A549 (cell line): ENCODE measurements around the gene CLRN2.

Experiments used
- BHLHE40 ChIP-seq: IDR thresholded peaks from 2 replicates; pipeline ENCODE4 v1.6.1; 2012; ENCODE audit warnings: low read depth, low read length, inconsistent platforms
- CTCF ChIP-seq: fragments of >200 bp; sonication (Bioruptor Twin); formaldehyde crosslinking; IDR thresholded peaks from 3 replicates; pipeline ENCODE4 v1.5.1; 2016
- POLR2A ChIP-seq: IDR thresholded peaks from 2 replicates; pipeline ENCODE4 v1.6.1; 2012; ENCODE audit warnings: mild to moderate bottlenecking, low read length
- REST ChIP-seq: fragments of 200-600 bp; sonication (generic); IDR thresholded peaks from 2 replicates; pipeline ENCODE4 v1.6.1; 2016; ENCODE audit warnings: antibody characterized with exemption, mild to moderate bottlenecking, moderate library complexity
- TF ChIP-seq, protein P1 (sequence below): fragments of 450-650 bp; IDR thresholded peaks from 2 replicates; pipeline ENCODE4 v1.6.1; 2014; ENCODE audit warnings: antibody characterized with exemption
- TF ChIP-seq, protein P2 (sequence below): fragments of 150-350 bp; IDR thresholded peaks from 2 replicates; pipeline ENCODE4 v1.6.1; 2014; ENCODE audit warnings: low read depth, mild to moderate bottlenecking, low read length
- TF ChIP-seq, protein P3 (sequence below): IDR thresholded peaks from 2 replicates; pipeline ENCODE4 v1.6.1; 2012

- TF ChIP-seq, protein P1, sequence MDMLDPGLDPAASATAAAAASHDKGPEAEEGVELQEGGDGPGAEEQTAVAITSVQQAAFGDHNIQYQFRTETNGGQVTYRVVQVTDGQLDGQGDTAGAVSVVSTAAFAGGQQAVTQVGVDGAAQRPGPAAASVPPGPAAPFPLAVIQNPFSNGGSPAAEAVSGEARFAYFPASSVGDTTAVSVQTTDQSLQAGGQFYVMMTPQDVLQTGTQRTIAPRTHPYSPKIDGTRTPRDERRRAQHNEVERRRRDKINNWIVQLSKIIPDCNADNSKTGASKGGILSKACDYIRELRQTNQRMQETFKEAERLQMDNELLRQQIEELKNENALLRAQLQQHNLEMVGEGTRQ = no peak
- TF ChIP-seq POLR2A (no peak), REST (no peak), BHLHE40 (no peak), CTCF (no peak)
- TF ChIP-seq, protein P2, sequence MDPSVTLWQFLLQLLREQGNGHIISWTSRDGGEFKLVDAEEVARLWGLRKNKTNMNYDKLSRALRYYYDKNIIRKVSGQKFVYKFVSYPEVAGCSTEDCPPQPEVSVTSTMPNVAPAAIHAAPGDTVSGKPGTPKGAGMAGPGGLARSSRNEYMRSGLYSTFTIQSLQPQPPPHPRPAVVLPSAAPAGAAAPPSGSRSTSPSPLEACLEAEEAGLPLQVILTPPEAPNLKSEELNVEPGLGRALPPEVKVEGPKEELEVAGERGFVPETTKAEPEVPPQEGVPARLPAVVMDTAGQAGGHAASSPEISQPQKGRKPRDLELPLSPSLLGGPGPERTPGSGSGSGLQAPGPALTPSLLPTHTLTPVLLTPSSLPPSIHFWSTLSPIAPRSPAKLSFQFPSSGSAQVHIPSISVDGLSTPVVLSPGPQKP = no peak
- TF ChIP-seq, protein P3, sequence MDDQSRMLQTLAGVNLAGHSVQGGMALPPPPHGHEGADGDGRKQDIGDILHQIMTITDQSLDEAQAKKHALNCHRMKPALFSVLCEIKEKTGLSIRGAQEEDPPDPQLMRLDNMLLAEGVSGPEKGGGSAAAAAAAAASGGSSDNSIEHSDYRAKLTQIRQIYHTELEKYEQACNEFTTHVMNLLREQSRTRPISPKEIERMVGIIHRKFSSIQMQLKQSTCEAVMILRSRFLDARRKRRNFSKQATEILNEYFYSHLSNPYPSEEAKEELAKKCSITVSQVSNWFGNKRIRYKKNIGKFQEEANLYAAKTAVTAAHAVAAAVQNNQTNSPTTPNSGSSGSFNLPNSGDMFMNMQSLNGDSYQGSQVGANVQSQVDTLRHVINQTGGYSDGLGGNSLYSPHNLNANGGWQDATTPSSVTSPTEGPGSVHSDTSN = no peak
These were observed 12.2 kb upstream of the CLRN2 start for GRCh38 chr4:17502756-17503155.
